GM12801 (cell line): ENCODE measurements around the gene ZBTB8B.

Experiments
- TF ChIP-seq, protein P1 (sequence below): IDR thresholded peaks from one replicate; pipeline ENCODE4 v1.5.1; 2011; ENCODE audit warnings: control low read depth; ENCODE audit not compliant: insufficient read length; ENCODE audit errors: extremely low read depth

ZBTB8B gene

DNA sequence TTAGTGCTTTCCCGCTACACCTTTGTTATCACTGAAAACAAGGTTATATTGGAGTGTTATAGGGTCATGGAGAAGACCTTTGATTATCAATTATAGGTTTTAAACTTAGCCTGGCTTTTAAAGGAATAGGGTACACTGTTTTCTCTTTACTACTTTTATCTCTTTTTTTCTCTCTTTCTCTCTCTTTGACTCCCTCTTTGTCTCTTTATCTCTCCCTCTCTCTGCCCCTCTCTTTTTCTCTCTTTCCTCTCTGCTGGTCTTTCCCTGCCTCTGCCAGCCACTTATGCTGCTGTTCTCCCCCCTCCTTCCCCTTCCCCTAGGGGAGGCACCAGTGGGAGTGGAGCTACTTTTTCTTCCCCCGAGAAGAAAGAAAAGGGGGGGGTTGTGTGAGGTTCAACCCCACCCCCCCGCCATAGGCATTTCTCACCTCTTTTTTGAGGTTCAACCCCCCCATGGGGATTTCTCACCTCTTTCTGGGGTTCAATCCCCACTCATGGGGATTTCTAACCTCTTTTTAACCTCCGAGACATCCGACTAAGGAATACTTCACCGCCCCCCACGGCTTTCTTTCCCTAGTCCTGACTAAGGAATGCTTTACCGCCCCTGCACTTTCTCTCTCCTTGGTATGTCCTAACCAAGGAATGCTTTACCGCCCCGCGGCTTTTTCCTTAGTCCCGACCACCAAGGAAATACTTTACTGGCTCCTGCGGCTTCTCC is 17.2 kb upstream of the ZBTB8B start:
- TF ChIP-seq, protein P1, sequence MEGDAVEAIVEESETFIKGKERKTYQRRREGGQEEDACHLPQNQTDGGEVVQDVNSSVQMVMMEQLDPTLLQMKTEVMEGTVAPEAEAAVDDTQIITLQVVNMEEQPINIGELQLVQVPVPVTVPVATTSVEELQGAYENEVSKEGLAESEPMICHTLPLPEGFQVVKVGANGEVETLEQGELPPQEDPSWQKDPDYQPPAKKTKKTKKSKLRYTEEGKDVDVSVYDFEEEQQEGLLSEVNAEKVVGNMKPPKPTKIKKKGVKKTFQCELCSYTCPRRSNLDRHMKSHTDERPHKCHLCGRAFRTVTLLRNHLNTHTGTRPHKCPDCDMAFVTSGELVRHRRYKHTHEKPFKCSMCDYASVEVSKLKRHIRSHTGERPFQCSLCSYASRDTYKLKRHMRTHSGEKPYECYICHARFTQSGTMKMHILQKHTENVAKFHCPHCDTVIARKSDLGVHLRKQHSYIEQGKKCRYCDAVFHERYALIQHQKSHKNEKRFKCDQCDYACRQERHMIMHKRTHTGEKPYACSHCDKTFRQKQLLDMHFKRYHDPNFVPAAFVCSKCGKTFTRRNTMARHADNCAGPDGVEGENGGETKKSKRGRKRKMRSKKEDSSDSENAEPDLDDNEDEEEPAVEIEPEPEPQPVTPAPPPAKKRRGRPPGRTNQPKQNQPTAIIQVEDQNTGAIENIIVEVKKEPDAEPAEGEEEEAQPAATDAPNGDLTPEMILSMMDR, result no peak

DNA sequence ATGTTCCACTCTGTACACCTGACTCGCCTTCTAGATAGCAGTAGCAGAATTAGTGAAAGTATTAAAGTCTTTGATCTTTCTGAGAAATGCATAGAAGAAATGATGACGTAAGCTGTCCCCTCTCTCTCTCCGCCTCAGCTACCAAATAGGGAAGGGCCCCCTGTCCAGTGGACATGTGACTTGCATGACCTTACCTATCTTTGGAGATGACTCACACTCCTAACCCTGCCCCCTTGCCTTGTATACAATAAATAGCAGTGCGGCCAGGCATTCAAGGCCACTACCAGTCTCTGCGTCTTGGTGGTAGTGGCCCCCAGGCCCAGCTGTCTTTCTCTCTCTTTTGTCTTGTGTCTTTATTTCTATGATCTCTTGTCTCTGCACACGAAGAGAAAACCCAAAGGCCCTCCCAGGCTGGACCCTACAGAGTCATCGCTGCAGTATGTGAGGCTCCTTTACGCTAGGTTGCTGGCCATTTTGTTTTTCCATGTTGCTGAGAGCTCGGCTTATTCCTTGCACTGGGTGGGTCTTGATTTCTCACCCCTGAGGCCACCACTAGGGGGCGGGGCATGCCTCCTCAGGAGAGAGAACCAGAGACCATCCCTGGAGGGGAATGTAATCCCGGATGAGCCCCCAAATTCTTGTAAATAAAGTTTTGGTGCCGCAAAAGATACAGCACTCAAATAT is 16.0 kb upstream of the ZBTB8B start:
- TF ChIP-seq, protein P1, result no peak

DNA sequence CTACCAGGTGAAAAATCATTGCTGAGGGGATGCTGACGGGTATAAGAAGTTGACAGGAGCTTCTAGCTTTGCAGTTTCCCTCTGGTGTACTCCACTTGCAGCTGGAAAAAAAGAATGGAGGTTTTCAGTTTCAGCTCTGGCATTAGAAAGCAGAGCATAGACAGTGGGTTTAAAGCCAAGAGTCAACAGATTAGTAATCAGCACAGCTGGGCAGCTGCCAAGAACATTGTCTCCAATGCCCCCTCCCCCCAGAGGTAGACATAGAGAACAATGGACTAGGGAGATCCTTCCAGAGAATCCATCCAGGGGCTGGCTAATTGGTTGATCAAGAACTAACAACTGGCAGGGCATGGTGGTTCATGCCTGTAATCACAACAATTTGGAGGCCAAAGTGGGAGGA is 10.1 kb upstream of the ZBTB8B start:
- TF ChIP-seq, protein P1, result no peak

DNA sequence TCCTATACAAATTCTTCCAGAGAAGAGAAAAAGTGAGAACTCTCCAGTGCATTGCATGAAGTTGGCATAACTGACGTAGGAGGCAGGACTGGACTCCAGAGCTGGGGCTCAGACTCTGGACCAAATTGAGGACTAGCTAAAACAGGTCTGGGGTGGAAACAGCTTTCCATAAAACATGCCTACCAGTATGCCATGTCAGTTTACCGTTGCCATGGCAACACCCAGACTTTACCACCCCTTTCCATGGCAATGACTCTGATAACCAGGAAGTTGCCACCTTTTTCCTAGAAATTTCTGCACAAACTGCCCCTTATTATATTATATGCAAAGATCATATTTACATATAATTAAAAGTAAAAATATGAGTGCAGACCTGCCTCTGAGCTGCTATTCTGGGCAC is 8.9 kb upstream of the ZBTB8B start:
- TF ChIP-seq, protein P1, result no peak

DNA sequence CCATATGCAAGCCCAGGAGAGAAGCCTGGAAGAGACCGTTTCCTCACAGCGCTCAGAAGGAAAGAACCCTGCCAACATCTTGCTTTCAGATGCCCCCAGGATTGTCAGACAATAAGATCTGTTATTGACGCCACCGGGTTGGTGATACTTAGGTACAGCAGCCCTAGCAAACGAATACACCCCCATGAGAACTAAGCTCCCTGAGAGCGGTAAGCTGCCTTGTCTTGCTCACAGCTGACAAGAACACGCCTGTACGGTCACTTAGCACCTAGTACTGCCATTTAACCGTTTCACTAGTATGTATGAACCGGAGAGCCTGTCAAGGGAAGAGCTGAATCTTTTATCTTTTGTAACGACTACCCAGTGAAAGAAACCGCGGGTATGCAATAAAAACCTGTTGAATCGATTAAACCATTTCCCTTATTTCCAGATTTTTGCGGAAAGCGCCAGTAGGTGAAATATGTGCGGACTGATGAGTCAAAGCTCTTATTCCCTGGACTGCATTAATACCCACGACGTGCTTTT is 619 bp upstream of the ZBTB8B start:
- TF ChIP-seq, protein P1, result no peak

DNA sequence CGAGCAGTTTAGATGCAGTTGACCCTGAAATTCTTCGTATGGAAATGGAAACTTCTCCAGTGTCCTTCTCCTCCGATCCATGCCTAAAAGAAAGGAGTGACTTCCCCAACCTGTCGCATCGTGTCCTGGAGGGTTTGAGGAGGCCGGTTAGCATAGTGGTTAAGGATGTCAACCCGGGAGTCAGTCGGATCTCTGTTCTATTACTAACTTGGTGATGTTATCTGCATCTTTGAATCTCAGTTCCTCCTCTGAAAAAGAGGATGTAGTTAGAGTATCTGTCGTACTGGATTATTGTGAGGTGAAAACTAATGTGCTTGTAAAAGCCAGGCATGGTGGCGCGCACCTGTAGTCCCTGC is 684 bp downstream of the ZBTB8B start:
- TF ChIP-seq, protein P1, result no peak

DNA sequence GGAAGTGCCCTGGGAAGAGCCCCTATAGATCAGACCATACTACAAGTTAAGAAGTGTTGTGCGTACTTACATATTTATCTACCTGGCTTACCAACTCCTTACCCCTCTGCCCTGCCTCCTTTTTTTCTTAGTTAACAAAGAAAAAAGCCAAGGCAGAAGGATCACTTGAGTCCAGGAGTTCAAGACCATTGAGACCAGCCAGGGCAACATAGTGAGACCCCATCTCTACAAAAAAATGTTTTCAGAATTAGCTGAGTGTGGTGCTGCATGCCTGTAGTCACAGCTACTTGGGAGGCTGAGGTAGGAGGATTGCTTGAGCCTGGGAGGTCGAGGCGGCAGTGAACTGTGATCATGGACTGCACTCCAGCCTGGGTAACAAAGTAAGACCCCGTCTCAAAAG is 1.9 kb downstream of the ZBTB8B start:
- TF ChIP-seq, protein P1, result no peak
